ENCODE data around the gene DDX56. TPM values are rescaled to one million over a fixed set of nuclear protein-coding genes. Genes with fewer than 3 reads are reported as not detected.
A peak's percentile ranks its signal among the peaks of the same experiment; 100 is the strongest.

DDX56 gene
- polyA plus RNA-seq, 1 donor (not counting 4 experiments of a cell fraction or from before 2014, with no cell fraction given): 79.9 TPM

- Histone ChIP-seq H2AFZ (ENCODE audit: control insufficient read depth, low read length) (no peak overlapping the region), H3K9ac (ENCODE audit: control insufficient read depth, extremely low read depth, insufficient read depth, low read length) (no peak overlapping the region), H3K4me3 (ENCODE audit: control insufficient read depth in 2 of 3, extremely low read depth in 1 of 3, insufficient read depth in 2 of 3, low read depth in 1 of 3, low read length in 3 of 3) (no peak overlapping the region), H3K9me1 (ENCODE audit: control insufficient read depth, extremely low read depth, insufficient read depth, low read length) (no peaks in the 10 kb centered on the region), H3K27ac (ENCODE audit: control insufficient read depth, insufficient read depth, low read length) (no peak overlapping the region), H3K9me3 (ENCODE audit: control insufficient read depth, low read depth, low read length) (no peaks in the 10 kb centered on the region), H3K27me3 (ENCODE audit: control insufficient read depth, extremely low read depth, insufficient read depth, low read length) (no peaks in the 10 kb centered on the region), H3K79me2 (ENCODE audit: control insufficient read depth, insufficient read depth, low read length) (no peaks in the 10 kb centered on the region), H3K4me1 (ENCODE audit: control insufficient read depth, extremely low read depth, insufficient read depth, low read length) (peaks cover 23% of the 10 kb centered on the region), H3K4me2 (ENCODE audit: control insufficient read depth, extremely low read depth, insufficient read depth, low read depth, low read length) (no peak overlapping the region), H4K20me1 (ENCODE audit: control insufficient read depth, extremely low read depth, insufficient read depth, low read length) (no peaks in the 10 kb centered on the region), H3K36me3 (ENCODE audit: control insufficient read depth in 2 of 2, extremely low read depth in 1 of 2, insufficient read depth in 2 of 2, low read length in 2 of 2) (no peaks in the 10 kb centered on the region)
- TF ChIP-seq EZH2 (IDR thresholded peaks at IDR 0.05; ENCODE audit: low read length): no peak
- TF ChIP-seq CTCF (optimal IDR thresholded peaks at IDR 0.05 in 1 of 3, IDR thresholded peaks at IDR 0.05 in 1 of 3, conservative IDR thresholded peaks at IDR 0.05 in 1 of 3; ENCODE audit: extremely low read depth in 1 of 3, insufficient read depth in 2 of 3, low read length in 3 of 3): peak in 1 of 3 experiments; percentile 4
- FAIRE-seq (no peak), DNase-seq (ENCODE audit: low read depth, low spot score) (no peak)
- dilution Hi-C loops (cut with MboI; ENCODE audit: extremely low pct_ligation_motif_present, low sequenced_read_pairs): no loop called here
Observed at GRCh38 chr7:44541876-44542610, 31.7 kb downstream of the DDX56 start.

- H3K9me3 ChIP-seq (ENCODE audit: control insufficient read depth, low read depth, low read length): no peaks in the 10 kb centered on the region
- H3K27ac ChIP-seq (ENCODE audit: control insufficient read depth, insufficient read depth, low read length): no peak within 1 kb of the TSS
- no peak for DNase-seq (ENCODE audit: low read depth, low spot score)
- H3K4me2 ChIP-seq (ENCODE audit: control insufficient read depth, extremely low read depth, insufficient read depth, low read depth, low read length): no peak within 1 kb of the TSS
- no peaks in the 10 kb centered on the region for H3K27me3 ChIP-seq (ENCODE audit: control insufficient read depth, extremely low read depth, insufficient read depth, low read length)
- no peak for FAIRE-seq
- H3K9ac ChIP-seq (ENCODE audit: control insufficient read depth, extremely low read depth, insufficient read depth, low read length): no peak within 1 kb of the TSS
- no peak within 1 kb of the TSS for H2AFZ ChIP-seq (ENCODE audit: control insufficient read depth, low read length)
- no peaks in the 10 kb centered on the region for H3K79me2 ChIP-seq (ENCODE audit: control insufficient read depth, insufficient read depth, low read length)
- H3K36me3 ChIP-seq (ENCODE audit: control insufficient read depth in 2 of 2, extremely low read depth in 1 of 2, insufficient read depth in 2 of 2, low read length in 2 of 2): no peaks in the 10 kb centered on the region
- H3K9me1 ChIP-seq (ENCODE audit: control insufficient read depth, extremely low read depth, insufficient read depth, low read length): no peaks in the 10 kb centered on the region
- H3K4me1 ChIP-seq (ENCODE audit: control insufficient read depth, extremely low read depth, insufficient read depth, low read length): peaks cover 23% of the 10 kb centered on the region
- H3K4me3 ChIP-seq (ENCODE audit: control insufficient read depth in 2 of 3, extremely low read depth in 1 of 3, insufficient read depth in 2 of 3, low read depth in 1 of 3, low read length in 3 of 3): no peak within 1 kb of the TSS
- dilution Hi-C loops (cut with MboI; ENCODE audit: extremely low pct_ligation_motif_present, low sequenced_read_pairs): no loop called here
- no peak for TF ChIP-seq EZH2 (IDR thresholded peaks at IDR 0.05; ENCODE audit: low read length)
- no peak for TF ChIP-seq CTCF (optimal IDR thresholded peaks at IDR 0.05 in 1 of 3, IDR thresholded peaks at IDR 0.05 in 1 of 3, conservative IDR thresholded peaks at IDR 0.05 in 1 of 3; ENCODE audit: extremely low read depth in 1 of 3, insufficient read depth in 2 of 3, low read length in 3 of 3)
- no peaks in the 10 kb centered on the region for H4K20me1 ChIP-seq (ENCODE audit: control insufficient read depth, extremely low read depth, insufficient read depth, low read length)
Observed at GRCh38 chr7:44541028-44541869, 32.5 kb downstream of the DDX56 start, which contains the start of gene NPC1L1. TSS of gene NPC1L1 (minus strand) at chr7:44541330. CDS start at chr7:44541259, 71 bp downstream.
